PFSK-1 (cell line): ENCODE measurements around the gene LAMA3.

ENCODE experiments used
- FOXP2 ChIP-seq: optimal IDR thresholded peaks from 2 replicates; pipeline ENCODE3; 2011; ENCODE audit warnings: borderline replicate concordance, control low read depth, inconsistent platforms; ENCODE audit not compliant: insufficient read depth; ENCODE audit errors: extremely low read length, extremely low read depth
- POLR2AphosphoS5 ChIP-seq: IDR thresholded peaks from 2 replicates; pipeline ENCODE4 v1.6.1; 2012; ENCODE audit warnings: low read depth, mild to moderate bottlenecking, control low read depth, low read length, moderate library complexity
- REST ChIP-seq, 2 experiments: IDR thresholded peaks; 2 replicates each; pipeline versions ENCODE4 v1.6.1 to v1.8.0; 2011 to 2012; ENCODE audit warnings: low read depth in 2 of 2, low read length in 2 of 2, control low read depth in 1 of 2, inconsistent platforms in 1 of 2, mild to moderate bottlenecking in 1 of 2, moderate library complexity in 1 of 2; ENCODE audit not compliant: insufficient read depth in 1 of 2
- SIN3A ChIP-seq: IDR thresholded peaks from 2 replicates; pipeline ENCODE4 v1.6.1; 2012; ENCODE audit warnings: mild to moderate bottlenecking, low read length, moderate library complexity, borderline replicate concordance; ENCODE audit not compliant: insufficient read depth
- TAF1 ChIP-seq: IDR thresholded peaks from 2 replicates; pipeline ENCODE4 v1.6.1; 2012; ENCODE audit warnings: low read length, control low read depth, borderline replicate concordance; ENCODE audit not compliant: insufficient read depth

GRCh38 chr18:23668731-23669130 is 20.5 kb upstream of the LAMA3 start:
- TF ChIP-seq SIN3A = no peak
- no peak for TF ChIP-seq REST (IDR thresholded peaks at IDR 0.05; ENCODE audit: insufficient read depth in 1 of 2, low read depth in 2 of 2, low read length in 2 of 2)
- TF ChIP-seq POLR2AphosphoS5 = no peak
- no peak for TF ChIP-seq TAF1
- no peak for TF ChIP-seq FOXP2
